ENCODE results near the gene MCUB. TPM values are rescaled to one million over a fixed set of nuclear protein-coding genes. Genes with fewer than 3 reads are reported as not detected.

Gene MCUB
- total RNA-seq, 1 experiment from 2014 or later: 18.6 TPM

DNA sequence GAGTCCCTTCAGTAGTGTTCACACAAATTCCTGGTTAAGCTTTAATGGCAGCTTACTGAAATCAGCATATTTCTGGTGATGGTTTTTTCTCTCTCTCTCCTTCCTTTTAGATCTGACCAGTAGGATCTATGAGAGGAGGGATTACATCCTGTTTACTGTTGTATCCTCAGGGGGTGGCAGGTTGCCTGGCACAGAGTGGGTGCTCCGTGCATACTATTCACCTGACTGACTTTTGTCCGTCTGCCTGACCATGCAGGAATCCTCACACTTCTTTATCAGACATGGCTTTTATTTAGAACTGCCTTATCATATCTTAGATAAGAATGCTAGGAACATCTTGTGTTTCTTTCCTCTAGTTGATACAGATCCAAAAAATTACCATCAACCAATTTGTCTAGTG, 29.6 kb downstream of the MCUB start:
- no peaks in the 10 kb centered on the region for H3K9me2 ChIP-seq (ENCODE audit: insufficient read depth)
- no peaks in the 10 kb centered on the region for H3K4me1 ChIP-seq (ENCODE audit: control insufficient read depth in 1 of 2, insufficient read depth in 2 of 2, low read length in 2 of 2)
- no peaks in the 10 kb centered on the region for H3K36me3 ChIP-seq (ENCODE audit: control insufficient read depth in 1 of 2, insufficient read depth in 2 of 2, low read length in 2 of 2)
- no peak overlapping the region for H3K9ac ChIP-seq (ENCODE audit: low read length)
- no peak overlapping the region for H2AFZ ChIP-seq (ENCODE audit: low read depth, low read length, poor library complexity, severe bottlenecking)
- no peak for TF ChIP-seq RAD21 (IDR thresholded peaks at IDR 0.05; ENCODE audit: low read depth)
- TF ChIP-seq, protein P1, sequence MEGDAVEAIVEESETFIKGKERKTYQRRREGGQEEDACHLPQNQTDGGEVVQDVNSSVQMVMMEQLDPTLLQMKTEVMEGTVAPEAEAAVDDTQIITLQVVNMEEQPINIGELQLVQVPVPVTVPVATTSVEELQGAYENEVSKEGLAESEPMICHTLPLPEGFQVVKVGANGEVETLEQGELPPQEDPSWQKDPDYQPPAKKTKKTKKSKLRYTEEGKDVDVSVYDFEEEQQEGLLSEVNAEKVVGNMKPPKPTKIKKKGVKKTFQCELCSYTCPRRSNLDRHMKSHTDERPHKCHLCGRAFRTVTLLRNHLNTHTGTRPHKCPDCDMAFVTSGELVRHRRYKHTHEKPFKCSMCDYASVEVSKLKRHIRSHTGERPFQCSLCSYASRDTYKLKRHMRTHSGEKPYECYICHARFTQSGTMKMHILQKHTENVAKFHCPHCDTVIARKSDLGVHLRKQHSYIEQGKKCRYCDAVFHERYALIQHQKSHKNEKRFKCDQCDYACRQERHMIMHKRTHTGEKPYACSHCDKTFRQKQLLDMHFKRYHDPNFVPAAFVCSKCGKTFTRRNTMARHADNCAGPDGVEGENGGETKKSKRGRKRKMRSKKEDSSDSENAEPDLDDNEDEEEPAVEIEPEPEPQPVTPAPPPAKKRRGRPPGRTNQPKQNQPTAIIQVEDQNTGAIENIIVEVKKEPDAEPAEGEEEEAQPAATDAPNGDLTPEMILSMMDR (IDR thresholded peaks at IDR 0.05 in 2 of 3, conservative IDR thresholded peaks at IDR 0.05 in 1 of 3; ENCODE audit: borderline replicate concordance in 1 of 3, insufficient read depth in 1 of 3, low read depth in 2 of 3, low read length in 2 of 3): no peak
- TF ChIP-seq YY1 (IDR thresholded peaks at IDR 0.05; ENCODE audit: extremely low read depth, insufficient replicate concordance, low read depth, low read length): no peak
- TF ChIP-seq CEBPB (IDR thresholded peaks at IDR 0.05; ENCODE audit: low read depth): no peak
- TF ChIP-seq SP1 (IDR thresholded peaks at IDR 0.05; ENCODE audit: low read depth): no peak
- no peak for TF ChIP-seq EZH2 (IDR thresholded peaks at IDR 0.05)
- TF ChIP-seq SRF (IDR thresholded peaks at IDR 0.05; ENCODE audit: low read depth): no peak
- no peak for TF ChIP-seq ZNF274 (IDR thresholded peaks at IDR 0.05; ENCODE audit: low read depth, low read length)
- no peak for TF ChIP-seq TCF7L2 (IDR thresholded peaks at IDR 0.05; ENCODE audit: borderline replicate concordance, extremely low read depth, insufficient read depth, insufficient read length)
- TF ChIP-seq ZFX (IDR thresholded peaks at IDR 0.05): no peak
- TF ChIP-seq, protein P2, sequence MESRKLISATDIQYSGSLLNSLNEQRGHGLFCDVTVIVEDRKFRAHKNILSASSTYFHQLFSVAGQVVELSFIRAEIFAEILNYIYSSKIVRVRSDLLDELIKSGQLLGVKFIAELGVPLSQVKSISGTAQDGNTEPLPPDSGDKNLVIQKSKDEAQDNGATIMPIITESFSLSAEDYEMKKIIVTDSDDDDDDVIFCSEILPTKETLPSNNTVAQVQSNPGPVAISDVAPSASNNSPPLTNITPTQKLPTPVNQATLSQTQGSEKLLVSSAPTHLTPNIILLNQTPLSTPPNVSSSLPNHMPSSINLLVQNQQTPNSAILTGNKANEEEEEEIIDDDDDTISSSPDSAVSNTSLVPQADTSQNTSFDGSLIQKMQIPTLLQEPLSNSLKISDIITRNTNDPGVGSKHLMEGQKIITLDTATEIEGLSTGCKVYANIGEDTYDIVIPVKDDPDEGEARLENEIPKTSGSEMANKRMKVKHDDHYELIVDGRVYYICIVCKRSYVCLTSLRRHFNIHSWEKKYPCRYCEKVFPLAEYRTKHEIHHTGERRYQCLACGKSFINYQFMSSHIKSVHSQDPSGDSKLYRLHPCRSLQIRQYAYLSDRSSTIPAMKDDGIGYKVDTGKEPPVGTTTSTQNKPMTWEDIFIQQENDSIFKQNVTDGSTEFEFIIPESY (IDR thresholded peaks at IDR 0.05; ENCODE audit: extremely low read depth, insufficient replicate concordance, low read length): no peak
- no peak for TF ChIP-seq ELF1 (IDR thresholded peaks at IDR 0.05; ENCODE audit: borderline replicate concordance, low read depth)
- TF ChIP-seq, protein P3, sequence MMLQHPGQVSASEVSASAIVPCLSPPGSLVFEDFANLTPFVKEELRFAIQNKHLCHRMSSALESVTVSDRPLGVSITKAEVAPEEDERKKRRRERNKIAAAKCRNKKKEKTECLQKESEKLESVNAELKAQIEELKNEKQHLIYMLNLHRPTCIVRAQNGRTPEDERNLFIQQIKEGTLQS (IDR thresholded peaks at IDR 0.05): no peak
- no peak for TF ChIP-seq POLR2AphosphoS5 (IDR thresholded peaks at IDR 0.05; ENCODE audit: low read depth, low read length)
- H3K27me3 ChIP-seq (ENCODE audit: insufficient read depth, low read length): no peaks in the 10 kb centered on the region
- no TSS peak for BruUV-seq (replicated peaks)
- no peaks in the 10 kb centered on the region for H3K79me2 ChIP-seq (ENCODE audit: insufficient read depth, low read length)
- RAD21 ChIA-PET (ENCODE audit: low non-redundant PET in 1 of 2, low total read pairs in 2 of 2, uncharacterized antibody in 2 of 2, unreplicated experiment in 2 of 2): no interaction called here
- CTCF ChIA-PET: no interaction called here
- no peak for ATAC-seq
- no peak overlapping the region for H3K27ac ChIP-seq (ENCODE audit: low read depth, low read length)
- POLR2A ChIA-PET: no interaction called here
- no peak for DNase-seq (ENCODE audit: low read depth, low spot score)
- no peaks in the 10 kb centered on the region for H3K9me3 ChIP-seq (ENCODE audit: control insufficient read depth in 1 of 2, insufficient read depth in 1 of 2, low read depth in 1 of 2, low read length in 2 of 2)
- intact Hi-C loops (cut with micrococcal nuclease): no loop called here
- no peaks in the 10 kb centered on the region for H4K20me1 ChIP-seq (ENCODE audit: insufficient read depth)
- no peak overlapping the region for H3K4me2 ChIP-seq (ENCODE audit: low read length)
- H3K4me3 ChIP-seq (replicated peaks in 1 of 2; ENCODE audit: low read depth in 1 of 2, low read length in 2 of 2): no peak overlapping the region
